A549 treated with dexamethasone at 1 μM for 4 hours (cell line): ENCODE results near the gene TP53. TPM values are rescaled to one million over a fixed set of nuclear protein-coding genes. Genes with fewer than 3 reads are reported as not detected.

ENCODE experiments used
- total RNA-seq: library from RNA; stranded (reverse); fragments of 200-300 nt; extraction: Qiagen RNA extraction; gene quantifications from 5 replicates; pipeline ENCODE4 v1.2.3, GENCODE V29; 2022

TP53 gene
- total RNA-seq = 38.7 to 51.6 TPM (median 47.4 TPM) in 5 replicates

GRCh38 chr17:7687072-7687907 lies at the start of gene TP53:
Gene TP53, minus strand, starts transcription at chr17:7687490. Its CDS starts 10,896 bp downstream, at chr17:7676594.

GRCh38 chr17:7716901-7717755 lies 29.8 kb upstream of the TP53 start, which contains the start of gene DNAH2:
Gene DNAH2, plus strand, starts transcription at chr17:7717744. Its CDS starts 1,991 bp downstream, at chr17:7719735.

GRCh38 chr17:7704601-7705268 lies 17.4 kb upstream of the TP53 start, which contains the start of gene EFNB3:
Gene EFNB3, plus strand, starts transcription at chr17:7705202. Its CDS starts 397 bp downstream, at chr17:7705599.

GRCh38 chr17:7687908-7688807 lies 868 bp upstream of the TP53 start, which contains the start of gene WRAP53:
Gene WRAP53, plus strand, starts transcription at chr17:7688477. Its CDS starts 172 bp downstream, at chr17:7688649.

GRCh38 chr17:7650509-7651096 lies 36.7 kb downstream of the TP53 start, which contains the start of gene ATP1B2:
Gene ATP1B2, plus strand, starts transcription at chr17:7650926. Its CDS starts 593 bp downstream, at chr17:7651519.

GRCh38 chr17:7629939-7630571 lies 57.2 kb downstream of the TP53 start, which contains the start of gene SHBG:
Gene SHBG, plus strand, starts transcription at chr17:7630135. Its CDS starts 38 bp downstream, at chr17:7630173.

GRCh38 chr17:7627250-7628121 lies 59.8 kb downstream of the TP53 start, which contains the start of gene SAT2:
Gene SAT2, minus strand, starts transcription at chr17:7627821. Its CDS starts 186 bp downstream, at chr17:7627635.

Other genes with a start within 250 kb of the TP53 start
- gene FGF11, start 248.0 kb downstream of the TP53 start, total RNA-seq = 1.1 to 1.3 TPM (median 1.1 TPM) in 5 replicates
- gene CHRNB1, start 242.4 kb downstream of the TP53 start, total RNA-seq = 6.9 to 11.8 TPM (median 9.0 TPM) in 5 replicates
- gene ZBTB4, start 207.9 kb downstream of the TP53 start, total RNA-seq = 20.6 to 29.5 TPM (median 27.8 TPM) in 5 replicates
- gene SLC35G6, start 206.0 kb downstream of the TP53 start, total RNA-seq = not detected in 5 replicates
- 49.1 to 95.5 TPM (median 91.3 TPM) in 5 replicates for gene POLR2A, start 203.1 kb downstream of the TP53 start, total RNA-seq
- 6.8 to 12.9 TPM (median 12.1 TPM) in 5 replicates for gene TNFSF12, start 138.4 kb downstream of the TP53 start, total RNA-seq
- gene TNFSF13, start 128.7 kb downstream of the TP53 start, total RNA-seq = 0.46 to 0.83 TPM (median 0.62 TPM) in 5 replicates
- gene SENP3, start 125.6 kb downstream of the TP53 start, total RNA-seq = 87.8 to 104 TPM (median 102 TPM) in 5 replicates
- 24.8 to 38.2 TPM (median 33.6 TPM) in 5 replicates for gene CD68, start 107.9 kb downstream of the TP53 start, total RNA-seq
- gene MPDU1, start 103.6 kb downstream of the TP53 start, total RNA-seq = 117 to 135 TPM (median 121 TPM) in 5 replicates
- 0.16 to 0.27 TPM (median 0.20 TPM) in 5 replicates for gene SOX15, start 97.4 kb downstream of the TP53 start, total RNA-seq
- 45.4 to 60.2 TPM (median 59.3 TPM) in 5 replicates for gene FXR2, start 72.6 kb downstream of the TP53 start, total RNA-seq
- gene SAT2, start 59.7 kb downstream of the TP53 start, total RNA-seq = 61.1 to 73.5 TPM (median 62.9 TPM) in 5 replicates
- 0.27 to 0.56 TPM (median 0.43 TPM) in 5 replicates for gene SHBG, start 57.4 kb downstream of the TP53 start, total RNA-seq
- 0.08 to 0.46 TPM (median 0.39 TPM) in 5 replicates for gene ATP1B2, start 36.6 kb downstream of the TP53 start, total RNA-seq
- gene WRAP53, start 987 bp upstream of the TP53 start, total RNA-seq = 27.7 to 33.8 TPM (median 32.7 TPM) in 5 replicates
- gene EFNB3, start 17.7 kb upstream of the TP53 start, total RNA-seq = 0.99 to 1.5 TPM (median 1.3 TPM) in 5 replicates
- gene DNAH2, start 30.3 kb upstream of the TP53 start, total RNA-seq = 0.02 to 0.06 TPM (median 0.03 TPM) in 5 replicates
- gene KDM6B, start 146.7 kb upstream of the TP53 start, total RNA-seq = 10.5 to 21.0 TPM (median 14.6 TPM) in 5 replicates
- gene TMEM88, start 167.6 kb upstream of the TP53 start, total RNA-seq = 0.16 to 1.2 TPM (median 0.64 TPM) in 5 replicates
- gene NAA38, start 170.1 kb upstream of the TP53 start, total RNA-seq = 189 to 229 TPM (median 204 TPM) in 5 replicates
- 20.9 to 22.7 TPM (median 21.7 TPM) in 5 replicates for gene CYB5D1, start 170.5 kb upstream of the TP53 start, total RNA-seq
- gene CHD3, start 201.3 kb upstream of the TP53 start, total RNA-seq = 56.7 to 75.9 TPM (median 72.6 TPM) in 5 replicates
- gene RNF227, start 228.8 kb upstream of the TP53 start, total RNA-seq = 1.3 to 2.4 TPM (median 1.5 TPM) in 5 replicates
- 1.2 to 3.0 TPM (median 2.5 TPM) in 5 replicates for gene KCNAB3, start 242.4 kb upstream of the TP53 start, total RNA-seq
- gene TRAPPC1, start 244.5 kb upstream of the TP53 start, total RNA-seq = 295 to 368 TPM (median 319 TPM) in 5 replicates
- 32.5 to 44.7 TPM (median 43.3 TPM) in 5 replicates for gene CNTROB, start 244.7 kb upstream of the TP53 start, total RNA-seq